ENCODE measurements around the gene SRC.

GRCh38 chr20:37348792-37349516, 3.0 kb downstream of the SRC start:
- no peak for TF ChIP-seq EZH2phosphoT487 (IDR thresholded peaks at IDR 0.05)
- no peak for TF ChIP-seq CTCF (IDR thresholded peaks at IDR 0.05)
